Right lobe of liver (tissue), 4 donors: ENCODE results near the gene ADAMTS19.

Source experiments
- POLR2A ChIP-seq: fragments of 450-650 bp; IDR thresholded peaks from one replicate; pipeline ENCODE4 v1.6.1; 2017; ENCODE audit warnings: antibody characterized with exemption, mild to moderate bottlenecking
- TF ChIP-seq, protein P1 (sequence below), 4 donors: fragments of 200-600 bp in 3 of 4; fragments of 450-650 bp in 1 of 4; IDR thresholded peaks; one replicate each; pipeline versions ENCODE4 v1.5.1 to v1.8.0; 2016 to 2022; ENCODE audit warnings: antibody characterized with exemption in 4 of 4, mild to moderate bottlenecking in 2 of 4
- donor health status: DM: no; HTN: no; CAD: no.
- donor health status: DM: no; HTN: no; CAD: no.
- donor health status: DM: no; HTN: yes; CAD: no.

DNA sequence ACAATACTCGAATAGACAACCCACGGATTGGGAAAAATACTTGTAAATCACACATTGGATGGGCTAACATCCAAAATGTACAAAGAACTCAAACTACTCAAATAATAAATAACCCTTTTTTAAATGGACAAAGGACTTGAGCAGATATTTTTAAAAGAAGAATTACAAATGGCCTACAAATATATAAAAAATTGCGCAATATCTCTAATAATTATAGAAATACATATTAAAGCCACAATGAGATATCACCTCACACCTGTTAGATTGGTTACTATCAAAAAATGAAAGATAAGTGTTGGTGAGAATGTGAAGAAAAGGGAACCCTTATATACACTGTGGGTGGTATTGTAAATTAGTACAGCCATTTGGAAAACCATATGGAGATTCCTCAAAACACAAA lies 40.8 kb upstream of the ADAMTS19 start:
- TF ChIP-seq, protein P1, sequence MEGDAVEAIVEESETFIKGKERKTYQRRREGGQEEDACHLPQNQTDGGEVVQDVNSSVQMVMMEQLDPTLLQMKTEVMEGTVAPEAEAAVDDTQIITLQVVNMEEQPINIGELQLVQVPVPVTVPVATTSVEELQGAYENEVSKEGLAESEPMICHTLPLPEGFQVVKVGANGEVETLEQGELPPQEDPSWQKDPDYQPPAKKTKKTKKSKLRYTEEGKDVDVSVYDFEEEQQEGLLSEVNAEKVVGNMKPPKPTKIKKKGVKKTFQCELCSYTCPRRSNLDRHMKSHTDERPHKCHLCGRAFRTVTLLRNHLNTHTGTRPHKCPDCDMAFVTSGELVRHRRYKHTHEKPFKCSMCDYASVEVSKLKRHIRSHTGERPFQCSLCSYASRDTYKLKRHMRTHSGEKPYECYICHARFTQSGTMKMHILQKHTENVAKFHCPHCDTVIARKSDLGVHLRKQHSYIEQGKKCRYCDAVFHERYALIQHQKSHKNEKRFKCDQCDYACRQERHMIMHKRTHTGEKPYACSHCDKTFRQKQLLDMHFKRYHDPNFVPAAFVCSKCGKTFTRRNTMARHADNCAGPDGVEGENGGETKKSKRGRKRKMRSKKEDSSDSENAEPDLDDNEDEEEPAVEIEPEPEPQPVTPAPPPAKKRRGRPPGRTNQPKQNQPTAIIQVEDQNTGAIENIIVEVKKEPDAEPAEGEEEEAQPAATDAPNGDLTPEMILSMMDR (IDR thresholded peaks at IDR 0.05), result no peak
- TF ChIP-seq POLR2A, result no peak
